Fibroblast of villous mesenchyme (primary cell): ENCODE results near the gene NCKAP5. TPM values are rescaled to one million over a fixed set of nuclear protein-coding genes. Genes with fewer than 3 reads are reported as not detected.

ENCODE experiments used
- DNase-seq: peaks from one replicate; pipeline ENCODE4 v3.0.0-alpha.2; 2010; ENCODE audit warnings: low read depth
- H3K4me3 ChIP-seq: 2 replicates; pipeline ENCODE4 v1.5.1; 2011; ENCODE audit warnings: low read depth, mild to moderate bottlenecking, low read length
- CTCF ChIP-seq: IDR thresholded peaks from 2 replicates; pipeline ENCODE4 v1.5.1; 2012; ENCODE audit warnings: low read depth, mild to moderate bottlenecking, low read length; ENCODE audit not compliant: insufficient read depth
- total RNA-seq: library from RNA; depleted of rRNA; stranded (reverse); fragments of >200 nt; gene quantifications from 2 replicates; pipeline ENCODE4 v1.2.3, GENCODE V29; 2012

The NCKAP5 gene
- total RNA-seq, 1 donor = 47.9 TPM

- DNase-seq = no peak
- no peak for TF ChIP-seq CTCF
- H3K4me3 ChIP-seq = no peak overlapping the region
These were observed 198.2 kb downstream of the NCKAP5 start for GRCh38 chr2:133369901-133370658.

GRCh38 chr2:133365117-133365516, 203.1 kb downstream of the NCKAP5 start:
- TF ChIP-seq CTCF = no peak
- no peak overlapping the region for H3K4me3 ChIP-seq
- no peak for DNase-seq

GRCh38 chr2:133364636-133365035, 203.6 kb downstream of the NCKAP5 start:
- DNase-seq = no peak
- no peak overlapping the region for H3K4me3 ChIP-seq
- TF ChIP-seq CTCF = no peak

- DNase-seq = no peak
- no peak overlapping the region for H3K4me3 ChIP-seq
- no peak for TF ChIP-seq CTCF
These were observed 204.4 kb downstream of the NCKAP5 start for GRCh38 chr2:133363884-133364283.

- no peak overlapping the region for H3K4me3 ChIP-seq
- peak; percentile 67 for DNase-seq
- TF ChIP-seq CTCF = no peak
These were observed 206.2 kb downstream of the NCKAP5 start for GRCh38 chr2:133362061-133362476.

- no peak for DNase-seq
- no peak overlapping the region for H3K4me3 ChIP-seq
- TF ChIP-seq CTCF = no peak
These were observed 207.4 kb downstream of the NCKAP5 start for GRCh38 chr2:133360882-133361281.

- DNase-seq = no peak
- TF ChIP-seq CTCF = no peak
- no peak overlapping the region for H3K4me3 ChIP-seq
These were observed 208.1 kb downstream of the NCKAP5 start for GRCh38 chr2:133360190-133360589.
